Breast epithelium (tissue), 4 donors: Measurements from ENCODE around the gene ACOT2. TPM values are rescaled to one million over a fixed set of nuclear protein-coding genes. Genes with fewer than 3 reads are reported as not detected.

ENCODE experiments used
- DNase-seq, 2 donors: peaks; one replicate each; pipeline ENCODE4 v3.0.0-alpha.2; 2019; ENCODE audit warnings: low spot score in 2 of 2
- H3K27ac ChIP-seq, 2 donors: fragments of 200-600 bp; sonication (generic) in 1 of 2; one replicate each; pipeline ENCODE4 v1.5.1; 2016 to 2019; ENCODE audit warnings: mild to moderate bottlenecking in 1 of 2
- H3K27me3 ChIP-seq, 2 donors: fragments of 200-600 bp; sonication (generic) in 1 of 2; one replicate each; pipeline versions ENCODE4 v1.5.1 to v1.6.0; 2017 to 2019; ENCODE audit warnings: control low read depth in 1 of 2, mild to moderate bottlenecking in 1 of 2
- H3K36me3 ChIP-seq: fragments of 200-600 bp; one replicate; pipeline ENCODE4 v1.5.1; 2019
- H3K4me1 ChIP-seq, 2 donors: fragments of 200-600 bp; sonication (generic); one replicate each; pipeline ENCODE4 v1.5.1; 2016 to 2019; ENCODE audit warnings: control low read depth in 1 of 2
- H3K4me3 ChIP-seq, 3 donors: fragments of 200-600 bp; sonication (generic); 1 replicate in 2 of 3; 2 replicates in 1 of 3; pipeline ENCODE4 v1.5.1; 2016 to 2019; ENCODE audit warnings: mild to moderate bottlenecking in 3 of 3, moderate library complexity in 2 of 3
- H3K9me3 ChIP-seq, 2 donors: fragments of 200-600 bp; sonication (generic) in 1 of 2; one replicate each; pipeline ENCODE4 v1.5.1; 2016 to 2019; ENCODE audit warnings: control low read depth in 1 of 2
- CTCF ChIP-seq, 3 donors: fragments of 450-650 bp; IDR thresholded peaks; one replicate each; pipeline ENCODE4 v1.5.1; 2016 to 2017; ENCODE audit warnings: antibody characterized with exemption in 3 of 3, mild to moderate bottlenecking in 3 of 3, moderate library complexity in 3 of 3
- POLR2A ChIP-seq: fragments of 450-650 bp; IDR thresholded peaks from one replicate; pipeline ENCODE4 v1.6.1; 2016; ENCODE audit warnings: antibody characterized with exemption, mild to moderate bottlenecking, moderate library complexity
- POLR2AphosphoS5 ChIP-seq, 3 donors: sonication (generic); formaldehyde crosslinking; IDR thresholded peaks; one replicate each; pipeline ENCODE4 v1.6.1; 2017; ENCODE audit warnings: antibody characterized with exemption in 3 of 3
- intact Hi-C: fragments of 100-400 bp; cut with DNase I; formaldehyde crosslinking; loops from one replicate; pipeline ENCODE4 v1.15.1; 2023; ENCODE audit warnings: low total_unique reads
- total RNA-seq, 3 donors: library from RNA; depleted of rRNA; stranded (reverse); fragments of >200 nt; gene quantifications; one replicate each; pipeline ENCODE4 v1.1.0, GENCODE V29; 2016

The ACOT2 gene
- total RNA-seq, 3 donors from 2014 or later: 44.0 to 70.1 (median 45.8) TPM

- no peaks in the 10 kb centered on the region for H3K27me3 ChIP-seq
- H3K27ac ChIP-seq: peak within 1 kb of the TSS; percentile 56 to 66
These were observed 22.9 kb downstream of the ACOT2 start, which contains the start of gene ACOT4 for GRCh38 chr14:73591690-73592449. Gene ACOT4, plus strand, starts transcription at chr14:73591873. Its CDS starts 87 bp downstream, at chr14:73591960.

GRCh38 chr14:73594491-73594890, 25.5 kb downstream of the ACOT2 start:
- no peaks in the 10 kb centered on the region for H3K36me3 ChIP-seq
- TF ChIP-seq CTCF (IDR thresholded peaks at IDR 0.05) (no peak), POLR2A (no peak), POLR2AphosphoS5 (IDR thresholded peaks at IDR 0.05) (no peak)
- intact Hi-C loops: no loop called here
- H3K27me3 ChIP-seq: no peaks in the 10 kb centered on the region
- H3K4me1 ChIP-seq: no peaks in the 10 kb centered on the region
- DNase-seq: no peak
- no peak overlapping the region for H3K27ac ChIP-seq
- no peak overlapping the region for H3K4me3 ChIP-seq
- no peaks in the 10 kb centered on the region for H3K9me3 ChIP-seq

More at GRCh38 chr14:73591690-73592449, 22.9 kb downstream of the ACOT2 start, which contains the start of gene ACOT4:
- H3K36me3 ChIP-seq: no peaks in the 10 kb centered on the region
- intact Hi-C loops: no loop called here
- no peaks in the 10 kb centered on the region for H3K9me3 ChIP-seq
- H3K4me1 ChIP-seq: no peaks in the 10 kb centered on the region
- DNase-seq: no peak
- H3K4me3 ChIP-seq: peak within 1 kb of the TSS; percentile 48 to 73 (median 67)
- TF ChIP-seq CTCF (IDR thresholded peaks at IDR 0.05): peak in 2 of 3 donors; percentile 39 to 42
- no peak for TF ChIP-seq POLR2AphosphoS5 (IDR thresholded peaks at IDR 0.05)

GRCh38 chr14:73599499-73599898, 30.5 kb downstream of the ACOT2 start:
- Histone ChIP-seq H3K9me3 (no peaks in the 10 kb centered on the region), H3K4me1 (no peaks in the 10 kb centered on the region), H3K4me3 (no peak overlapping the region), H3K36me3 (no peaks in the 10 kb centered on the region), H3K27me3 (no peaks in the 10 kb centered on the region), H3K27ac (no peak overlapping the region)
- no peak for DNase-seq
- intact Hi-C loops: no loop called here
- no peak for TF ChIP-seq CTCF (IDR thresholded peaks at IDR 0.05)
- no peak for TF ChIP-seq POLR2AphosphoS5 (IDR thresholded peaks at IDR 0.05)
- TF ChIP-seq POLR2A: no peak

- no peak overlapping the region for H3K27ac ChIP-seq
- no peak overlapping the region for H3K4me3 ChIP-seq
- no peaks in the 10 kb centered on the region for H3K9me3 ChIP-seq
- H3K27me3 ChIP-seq: no peaks in the 10 kb centered on the region
- H3K36me3 ChIP-seq: no peaks in the 10 kb centered on the region
- no peak for DNase-seq
- H3K4me1 ChIP-seq: no peaks in the 10 kb centered on the region
- intact Hi-C loops: no loop called here
- TF ChIP-seq POLR2A (no peak), POLR2AphosphoS5 (IDR thresholded peaks at IDR 0.05) (no peak), CTCF (IDR thresholded peaks at IDR 0.05) (no peak)
These were observed 34.0 kb downstream of the ACOT2 start for GRCh38 chr14:73602994-73603393.

GRCh38 chr14:73606271-73606670, 37.3 kb downstream of the ACOT2 start:
- TF ChIP-seq POLR2A (no peak), CTCF (IDR thresholded peaks at IDR 0.05) (no peak), POLR2AphosphoS5 (IDR thresholded peaks at IDR 0.05) (no peak)

More at GRCh38 chr14:73606271-73606670, 37.3 kb downstream of the ACOT2 start:
- Histone ChIP-seq H3K36me3 (no peaks in the 10 kb centered on the region), H3K9me3 (no peaks in the 10 kb centered on the region), H3K4me1 (no peaks in the 10 kb centered on the region), H3K4me3 (no peak overlapping the region), H3K27ac (no peak overlapping the region), H3K27me3 (no peaks in the 10 kb centered on the region)
- intact Hi-C loops: no loop called here
- DNase-seq: no peak
